Measurements from ENCODE around the gene ZGPAT. TPM values are rescaled to one million over a fixed set of nuclear protein-coding genes. Genes with fewer than 3 reads are reported as not detected.
A peak's percentile ranks its signal among the peaks of the same experiment; 100 is the strongest.

ZGPAT gene
- total and polyA plus RNA-seq, 2 of the 13 experiments (the other 11 are each of a cell fraction or from before 2014, with no cell fraction given) = 23.0 to 41.9 TPM

- TF ChIP-seq, protein P1, sequence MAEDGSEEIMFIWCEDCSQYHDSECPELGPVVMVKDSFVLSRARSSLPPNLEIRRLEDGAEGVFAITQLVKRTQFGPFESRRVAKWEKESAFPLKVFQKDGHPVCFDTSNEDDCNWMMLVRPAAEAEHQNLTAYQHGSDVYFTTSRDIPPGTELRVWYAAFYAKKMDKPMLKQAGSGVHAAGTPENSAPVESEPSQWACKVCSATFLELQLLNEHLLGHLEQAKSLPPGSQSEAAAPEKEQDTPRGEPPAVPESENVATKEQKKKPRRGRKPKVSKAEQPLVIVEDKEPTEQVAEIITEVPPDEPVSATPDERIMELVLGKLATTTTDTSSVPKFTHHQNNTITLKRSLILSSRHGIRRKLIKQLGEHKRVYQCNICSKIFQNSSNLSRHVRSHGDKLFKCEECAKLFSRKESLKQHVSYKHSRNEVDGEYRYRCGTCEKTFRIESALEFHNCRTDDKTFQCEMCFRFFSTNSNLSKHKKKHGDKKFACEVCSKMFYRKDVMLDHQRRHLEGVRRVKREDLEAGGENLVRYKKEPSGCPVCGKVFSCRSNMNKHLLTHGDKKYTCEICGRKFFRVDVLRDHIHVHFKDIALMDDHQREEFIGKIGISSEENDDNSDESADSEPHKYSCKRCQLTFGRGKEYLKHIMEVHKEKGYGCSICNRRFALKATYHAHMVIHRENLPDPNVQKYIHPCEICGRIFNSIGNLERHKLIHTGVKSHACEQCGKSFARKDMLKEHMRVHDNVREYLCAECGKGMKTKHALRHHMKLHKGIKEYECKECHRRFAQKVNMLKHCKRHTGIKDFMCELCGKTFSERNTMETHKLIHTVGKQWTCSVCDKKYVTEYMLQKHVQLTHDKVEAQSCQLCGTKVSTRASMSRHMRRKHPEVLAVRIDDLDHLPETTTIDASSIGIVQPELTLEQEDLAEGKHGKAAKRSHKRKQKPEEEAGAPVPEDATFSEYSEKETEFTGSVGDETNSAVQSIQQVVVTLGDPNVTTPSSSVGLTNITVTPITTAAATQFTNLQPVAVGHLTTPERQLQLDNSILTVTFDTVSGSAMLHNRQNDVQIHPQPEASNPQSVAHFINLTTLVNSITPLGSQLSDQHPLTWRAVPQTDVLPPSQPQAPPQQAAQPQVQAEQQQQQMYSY (CRISPR knock-in tag; IDR thresholded peaks at IDR 0.05) = no peak
- no peak for TF ChIP-seq DMTF1 (CRISPR knock-in tag; IDR thresholded peaks at IDR 0.05)
- no peak for TF ChIP-seq ZNF24 (IDR thresholded peaks at IDR 0.05)
- TF ChIP-seq ZNF530 (CRISPR knock-in tag; IDR thresholded peaks at IDR 0.05; ENCODE audit: low read depth) = no peak
- no peak for TF ChIP-seq TP53 (CRISPR knock-in tag; conservative IDR thresholded peaks at IDR 0.05)
- 0 out of 2 replicates have a peak, but pooled peaks have one; percentile 40 for TF ChIP-seq PITX1 (CRISPR knock-in tag; IDR thresholded peaks at IDR 0.05)
- TF ChIP-seq ZNF282 (IDR thresholded peaks at IDR 0.05; ENCODE audit: partially characterized antibody) = no peak
- no peak for TF ChIP-seq FOXJ3 (CRISPR knock-in tag; IDR thresholded peaks at IDR 0.05; ENCODE audit: borderline replicate concordance)
- TF ChIP-seq, protein P2, sequence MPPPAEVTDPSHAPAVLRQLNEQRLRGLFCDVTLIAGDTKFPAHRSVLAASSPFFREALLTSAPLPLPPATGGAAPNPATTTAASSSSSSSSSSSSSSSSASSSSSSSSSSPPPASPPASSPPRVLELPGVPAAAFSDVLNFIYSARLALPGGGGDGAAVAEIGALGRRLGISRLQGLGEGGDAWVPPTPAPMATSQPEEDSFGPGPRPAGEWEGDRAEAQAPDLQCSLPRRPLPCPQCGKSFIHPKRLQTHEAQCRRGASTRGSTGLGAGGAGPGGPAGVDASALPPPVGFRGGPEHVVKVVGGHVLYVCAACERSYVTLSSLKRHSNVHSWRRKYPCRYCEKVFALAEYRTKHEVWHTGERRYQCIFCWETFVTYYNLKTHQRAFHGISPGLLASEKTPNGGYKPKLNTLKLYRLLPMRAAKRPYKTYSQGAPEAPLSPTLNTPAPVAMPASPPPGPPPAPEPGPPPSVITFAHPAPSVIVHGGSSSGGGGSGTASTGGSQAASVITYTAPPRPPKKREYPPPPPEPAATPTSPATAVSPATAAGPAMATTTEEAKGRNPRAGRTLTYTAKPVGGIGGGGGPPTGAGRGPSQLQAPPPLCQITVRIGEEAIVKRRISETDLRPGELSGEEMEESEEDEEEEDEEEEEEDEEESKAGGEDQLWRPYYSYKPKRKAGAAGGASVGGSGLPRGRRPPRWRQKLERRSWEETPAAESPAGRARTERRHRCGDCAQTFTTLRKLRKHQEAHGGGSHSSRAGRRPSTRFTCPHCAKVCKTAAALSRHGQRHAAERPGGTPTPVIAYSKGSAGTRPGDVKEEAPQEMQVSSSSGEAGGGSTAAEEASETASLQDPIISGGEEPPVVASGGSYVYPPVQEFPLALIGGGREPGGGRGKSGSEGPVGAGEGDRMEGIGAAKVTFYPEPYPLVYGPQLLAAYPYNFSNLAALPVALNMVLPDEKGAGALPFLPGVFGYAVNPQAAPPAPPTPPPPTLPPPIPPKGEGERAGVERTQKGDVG (CRISPR knock-in tag; IDR thresholded peaks at IDR 0.05; ENCODE audit: borderline replicate concordance) = peak; percentile 94; the same call in 1 of the 2 replicates
- TF ChIP-seq DNMT3B (CRISPR knock-in tag; conservative IDR thresholded peaks at IDR 0.05) = no peak
- TF ChIP-seq FOXO4 (CRISPR knock-in tag; conservative IDR thresholded peaks at IDR 0.05) = no peak
- TF ChIP-seq ZBTB20 (CRISPR knock-in tag; IDR thresholded peaks at IDR 0.05; ENCODE audit: borderline replicate concordance, low read depth) = no peak
- peak; percentile 52; the same call in 1 of the 2 replicates for TF ChIP-seq GABPB1 (CRISPR knock-in tag; IDR thresholded peaks at IDR 0.05)
- TF ChIP-seq ZMAT3 (CRISPR knock-in tag; conservative IDR thresholded peaks at IDR 0.05) = no peak
- TF ChIP-seq ISX (CRISPR knock-in tag; conservative IDR thresholded peaks at IDR 0.05) = no peak
- peak; percentile 38; the same call in 1 of the 2 replicates for TF ChIP-seq SP4 (CRISPR knock-in tag; IDR thresholded peaks at IDR 0.05)
These were observed 67.5 kb downstream of the ZGPAT start (continued) for GRCh38 chr20:63775096-63775978.
